WI38 (cell line): ENCODE data around the gene CAD.

Experiments used
- H3K4me3 ChIP-seq: 2 replicates; pipeline ENCODE4 v1.5.1; 2011; ENCODE audit warnings: low read depth, mild to moderate bottlenecking, control low read depth, low read length
- TF ChIP-seq, protein P1 (sequence below): IDR thresholded peaks from 2 replicates; pipeline ENCODE4 v1.5.1; 2012; ENCODE audit warnings: low read depth, mild to moderate bottlenecking, control low read depth, low read length

CAD gene

GRCh38 chr2:27241761-27242613, 24.8 kb downstream of the CAD start:
- H3K4me3 ChIP-seq = no peak overlapping the region
- TF ChIP-seq, protein P1, sequence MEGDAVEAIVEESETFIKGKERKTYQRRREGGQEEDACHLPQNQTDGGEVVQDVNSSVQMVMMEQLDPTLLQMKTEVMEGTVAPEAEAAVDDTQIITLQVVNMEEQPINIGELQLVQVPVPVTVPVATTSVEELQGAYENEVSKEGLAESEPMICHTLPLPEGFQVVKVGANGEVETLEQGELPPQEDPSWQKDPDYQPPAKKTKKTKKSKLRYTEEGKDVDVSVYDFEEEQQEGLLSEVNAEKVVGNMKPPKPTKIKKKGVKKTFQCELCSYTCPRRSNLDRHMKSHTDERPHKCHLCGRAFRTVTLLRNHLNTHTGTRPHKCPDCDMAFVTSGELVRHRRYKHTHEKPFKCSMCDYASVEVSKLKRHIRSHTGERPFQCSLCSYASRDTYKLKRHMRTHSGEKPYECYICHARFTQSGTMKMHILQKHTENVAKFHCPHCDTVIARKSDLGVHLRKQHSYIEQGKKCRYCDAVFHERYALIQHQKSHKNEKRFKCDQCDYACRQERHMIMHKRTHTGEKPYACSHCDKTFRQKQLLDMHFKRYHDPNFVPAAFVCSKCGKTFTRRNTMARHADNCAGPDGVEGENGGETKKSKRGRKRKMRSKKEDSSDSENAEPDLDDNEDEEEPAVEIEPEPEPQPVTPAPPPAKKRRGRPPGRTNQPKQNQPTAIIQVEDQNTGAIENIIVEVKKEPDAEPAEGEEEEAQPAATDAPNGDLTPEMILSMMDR = no peak

DNA sequence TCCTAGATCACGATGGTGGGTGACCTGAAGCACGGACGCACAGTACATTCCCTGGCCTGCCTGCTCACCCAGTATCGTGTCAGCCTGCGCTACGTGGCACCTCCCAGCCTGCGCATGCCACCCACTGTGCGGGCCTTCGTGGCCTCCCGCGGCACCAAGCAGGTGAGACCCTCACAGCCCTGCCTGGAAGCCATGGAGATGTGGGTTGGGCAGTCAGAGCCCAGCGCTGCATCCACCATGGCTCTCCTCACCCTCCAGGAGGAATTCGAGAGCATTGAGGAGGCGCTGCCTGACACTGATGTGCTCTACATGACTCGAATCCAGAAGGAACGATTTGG, 25.4 kb downstream of the CAD start:
- TF ChIP-seq, protein P1 = no peak
- H3K4me3 ChIP-seq = no peak overlapping the region

GRCh38 chr2:27243391-27244130, 26.4 kb downstream of the CAD start:
- no peak overlapping the region for H3K4me3 ChIP-seq
- TF ChIP-seq, protein P1 = no peak

- no peak overlapping the region for H3K4me3 ChIP-seq
- TF ChIP-seq, protein P1 = no peak
These were observed 27.9 kb downstream of the CAD start for GRCh38 chr2:27245116-27245515.

- TF ChIP-seq, protein P1 = no peak
- H3K4me3 ChIP-seq = no peak overlapping the region
These were observed 28.5 kb downstream of the CAD start for GRCh38 chr2:27245626-27246025.

- TF ChIP-seq, protein P1 = no peak
- no peak overlapping the region for H3K4me3 ChIP-seq
These were observed 30.7 kb downstream of the CAD start for GRCh38 chr2:27247893-27248292.

- no peak overlapping the region for H3K4me3 ChIP-seq
- TF ChIP-seq, protein P1 = no peak
These were observed 32.2 kb downstream of the CAD start for GRCh38 chr2:27249159-27249890.
